HG02970 (cell line): ENCODE measurements around the gene PDE5A.

Experiments used
- ATAC-seq: cut with Tn5 transposase; IDR thresholded peaks from one replicate; pipeline ENCODE4 v1.9.1; 2021; ENCODE audit warnings: mild to moderate bottlenecking, moderate library complexity, moderate number of reproducible peaks; ENCODE audit not compliant: unreplicated experiment, low FRiP score

The PDE5A gene

GRCh38 chr4:119589165-119589564 lies 39.4 kb downstream of the PDE5A start:
- ATAC-seq = no peak

GRCh38 chr4:119587796-119588195 lies 40.8 kb downstream of the PDE5A start:
- ATAC-seq = no peak

GRCh38 chr4:119585771-119586170 lies 42.8 kb downstream of the PDE5A start:
- no peak for ATAC-seq

GRCh38 chr4:119581190-119581873 lies 47.3 kb downstream of the PDE5A start:
- ATAC-seq = no peak

GRCh38 chr4:119580293-119580692 lies 48.3 kb downstream of the PDE5A start:
- ATAC-seq = no peak

GRCh38 chr4:119579823-119580222 lies 48.8 kb downstream of the PDE5A start:
- ATAC-seq = no peak

GRCh38 chr4:119570401-119570800 lies 58.2 kb downstream of the PDE5A start:
- no peak for ATAC-seq

- ATAC-seq = no peak
These were observed 64.5 kb downstream of the PDE5A start for GRCh38 chr4:119564106-119564505.

- no peak for ATAC-seq
These were observed 69.5 kb downstream of the PDE5A start for GRCh38 chr4:119559044-119559647.

GRCh38 chr4:119550857-119551532 lies 77.6 kb downstream of the PDE5A start:
- no peak for ATAC-seq

- no peak for ATAC-seq
These were observed 79.0 kb downstream of the PDE5A start for GRCh38 chr4:119549639-119550038.

- no peak for ATAC-seq
These were observed 84.8 kb downstream of the PDE5A start for GRCh38 chr4:119543779-119544178.

GRCh38 chr4:119543187-119543586 lies 85.4 kb downstream of the PDE5A start:
- ATAC-seq = no peak

GRCh38 chr4:119540249-119540648 lies 88.4 kb downstream of the PDE5A start:
- ATAC-seq = no peak

GRCh38 chr4:119537586-119537985 lies 91.0 kb downstream of the PDE5A start:
- ATAC-seq = no peak

GRCh38 chr4:119536572-119537528 lies 91.8 kb downstream of the PDE5A start:
- ATAC-seq = no peak

- no peak for ATAC-seq
These were observed 96.3 kb downstream of the PDE5A start for GRCh38 chr4:119532319-119532718.

GRCh38 chr4:119529788-119530187 lies 98.8 kb downstream of the PDE5A start:
- ATAC-seq = no peak

GRCh38 chr4:119526786-119527550 lies 101.6 kb downstream of the PDE5A start:
- no peak for ATAC-seq
